Measurements from ENCODE around the gene MORC2.
A peak's percentile ranks its signal among the peaks of the same experiment; 100 is the strongest.

MORC2 gene

GRCh38 chr22:30921108-30921507, 47.5 kb downstream of the MORC2 start:
- no peak for DNase-seq (ENCODE audit: low read depth in 2 of 2)

GRCh38 chr22:30920407-30920806, 48.2 kb downstream of the MORC2 start:
- peak; percentile 70 to 80 for DNase-seq (ENCODE audit: low read depth in 2 of 2)

GRCh38 chr22:30919973-30920372, 48.6 kb downstream of the MORC2 start:
- DNase-seq (ENCODE audit: low read depth in 2 of 2) = no peak

GRCh38 chr22:30918761-30919160, 49.8 kb downstream of the MORC2 start:
- no peak for DNase-seq (ENCODE audit: low read depth in 2 of 2)

- no peak for DNase-seq (ENCODE audit: low read depth in 2 of 2)
Measured at GRCh38 chr22:30910358-30910757, 58.2 kb downstream of the MORC2 start.

GRCh38 chr22:30909306-30909705, 59.3 kb downstream of the MORC2 start:
- no peak for DNase-seq (ENCODE audit: low read depth in 2 of 2)

- no peak for DNase-seq (ENCODE audit: low read depth in 2 of 2)
Measured at GRCh38 chr22:30908051-30908461, 60.5 kb downstream of the MORC2 start.

- no peak for DNase-seq (ENCODE audit: low read depth in 2 of 2)
Measured at GRCh38 chr22:30906946-30907345, 61.6 kb downstream of the MORC2 start.

- DNase-seq (ENCODE audit: low read depth in 2 of 2) = no peak
Measured at GRCh38 chr22:30906411-30906810, 62.2 kb downstream of the MORC2 start.

GRCh38 chr22:30905696-30906341, 62.8 kb downstream of the MORC2 start:
- DNase-seq (ENCODE audit: low read depth in 2 of 2) = no peak

- DNase-seq (ENCODE audit: low read depth in 2 of 2) = no peak
Measured at GRCh38 chr22:30903876-30904460, 64.6 kb downstream of the MORC2 start.

GRCh38 chr22:30902496-30903357, 65.8 kb downstream of the MORC2 start:
- no peak for DNase-seq (ENCODE audit: low read depth in 2 of 2)

GRCh38 chr22:30894371-30894740, 74.2 kb downstream of the MORC2 start:
- no peak for DNase-seq (ENCODE audit: low read depth in 2 of 2)

- DNase-seq (ENCODE audit: low read depth in 2 of 2) = no peak
Measured at GRCh38 chr22:30893434-30894370, 74.9 kb downstream of the MORC2 start.

GRCh38 chr22:30892731-30893221, 75.8 kb downstream of the MORC2 start:
- DNase-seq (ENCODE audit: low read depth in 2 of 2) = no peak

GRCh38 chr22:30892286-30892685, 76.3 kb downstream of the MORC2 start:
- DNase-seq (ENCODE audit: low read depth in 2 of 2) = no peak

GRCh38 chr22:30891781-30892180, 76.8 kb downstream of the MORC2 start:
- DNase-seq (ENCODE audit: low read depth in 2 of 2) = no peak

GRCh38 chr22:30891443-30891755, 77.2 kb downstream of the MORC2 start:
- no peak for DNase-seq (ENCODE audit: low read depth in 2 of 2)

- no peak for DNase-seq (ENCODE audit: low read depth in 2 of 2)
Measured at GRCh38 chr22:30890686-30891442, 77.7 kb downstream of the MORC2 start.

GRCh38 chr22:30889996-30890480, 78.5 kb downstream of the MORC2 start:
- no peak for DNase-seq (ENCODE audit: low read depth in 2 of 2)
